K562 (cell line): ENCODE measurements around the gene THBS2. TPM values are rescaled to one million over a fixed set of nuclear protein-coding genes. Genes with fewer than 3 reads are reported as not detected.
"Not testable (repeated sequence)": the region's sequence is repeated elsewhere in the genome, so short reads cannot be mapped to it uniquely, and the experiment has no call there.

ENCODE experiments used
- ATAC-seq: fragments of 200-7000 bp; cut with Tn5 transposase; 3 replicates; pipeline ENCODE4 v1.9.1; 2020; ENCODE audit warnings: moderate library complexity
- BruUV-seq: library from RNA; stranded (reverse); fragments of 400-500 nt; replicated peaks from 2 replicates; lab custom pipeline; 2021; lab: Mats Ljungman, UMichigan
- CTCF ChIA-PET: fragments of 300-600 bp; formaldehyde crosslinking; extraction: SDS; loops from one replicate; lab custom pipeline; 2021; ENCODE audit warnings: low intra/inter-chr PET ratio; lab: Yijun Ruan, JAX
- POLR2A ChIA-PET: fragments of 300-600, 350-650 bp; sonication (Branson Sonifier 250); formaldehyde crosslinking; extraction: SDS; loops from one replicate; lab custom pipeline; 2021; ENCODE audit warnings: antibody characterized with exemption, inconsistent platforms; lab: Yijun Ruan, JAX
- DNase-seq, 4 experiments: peaks; one replicate each; pipeline versions ENCODE4 v3.0.0 to v3.0.0-alpha.2; 2011 to 2018; ENCODE audit warnings: low spot score in 3 of 4, mixed read lengths in 3 of 4; ENCODE audit errors: extremely low read depth in 1 of 4
- FAIRE-seq: peaks from 2 replicates; lab custom pipeline; 2011; peaks lifted over from hg19 to GRCh38; lab: Jason Lieb, UNC
- H2AFZ ChIP-seq: 2 replicates; pipeline ENCODE4 v1.6.0; 2011; ENCODE audit warnings: low read depth, low read length, control low read depth, inconsistent platforms
- H3K27ac ChIP-seq: fragments of 200-600 bp; 3 replicates; pipeline ENCODE4 v1.8.0; 2011; ENCODE audit warnings: low read depth, mild to moderate bottlenecking, control low read depth, inconsistent platforms, low read length, moderate library complexity, mixed read lengths; ENCODE audit errors: extremely low read depth
- H3K27me3 ChIP-seq, 2 experiments: fragments of 300-600 bp in 1 of 2; 2 replicates in 1 of 2; 3 replicates in 1 of 2; pipeline versions ENCODE4 v1.6.0 to v1.8.0; 2011; ENCODE audit warnings: inconsistent platforms in 2 of 2, low read length in 2 of 2, mild to moderate bottlenecking in 1 of 2, mixed read lengths in 1 of 2, moderate library complexity in 1 of 2; ENCODE audit not compliant: control insufficient read depth in 2 of 2, insufficient read depth in 2 of 2
- H3K36me3 ChIP-seq: fragments of 300-600 bp; 3 replicates; pipeline ENCODE4 v1.8.0; 2011; ENCODE audit warnings: mild to moderate bottlenecking, low read length, inconsistent platforms; ENCODE audit not compliant: control insufficient read depth, insufficient read depth
- H3K4me1 ChIP-seq, 2 experiments: fragments of 200-600 bp in 1 of 2; replicated peaks in 1 of 2; 2 replicates in 1 of 2; 3 replicates in 1 of 2; pipeline versions ENCODE4 v1.5.1 to v1.8.0; 2011; ENCODE audit warnings: inconsistent platforms in 2 of 2, low read length in 2 of 2, mild to moderate bottlenecking in 1 of 2, mixed read lengths in 1 of 2, moderate library complexity in 1 of 2; ENCODE audit not compliant: control insufficient read depth in 2 of 2, insufficient read depth in 2 of 2
- H3K4me2 ChIP-seq: 2 replicates; pipeline ENCODE4 v1.6.1; 2011; ENCODE audit warnings: low read length, control low read depth, inconsistent platforms, mixed read lengths; ENCODE audit not compliant: insufficient read depth
- H3K4me3 ChIP-seq: fragments of 200-600 bp; sonication (generic), shearing (Covaris generic); 2 replicates; pipeline ENCODE4 v1.5.1; 2016; ENCODE audit warnings: control low read depth, inconsistent platforms
- H3K79me2 ChIP-seq: fragments of 200-600 bp; 3 replicates; pipeline ENCODE4 v1.8.0; 2011; ENCODE audit warnings: low read length, inconsistent platforms; ENCODE audit not compliant: control insufficient read depth, insufficient read depth
- H3K9ac ChIP-seq, 2 experiments: 2 replicates each; pipeline versions ENCODE4 v1.6.0 to v1.6.1; 2011; ENCODE audit warnings: low read depth in 2 of 2, low read length in 2 of 2, control low read depth in 1 of 2, inconsistent platforms in 1 of 2, mild to moderate bottlenecking in 1 of 2, mixed read lengths in 1 of 2; ENCODE audit not compliant: insufficient read depth in 1 of 2
- H3K9me1 ChIP-seq: one replicate; pipeline ENCODE4 v1.6.0; 2011; ENCODE audit warnings: inconsistent platforms, mild to moderate bottlenecking, low read length, moderate library complexity; ENCODE audit not compliant: control insufficient read depth, insufficient read depth
- H3K9me3 ChIP-seq: replicated peaks from 2 replicates; pipeline ENCODE4 v1.5.1; 2011; ENCODE audit warnings: low read depth, low read length, inconsistent platforms; ENCODE audit not compliant: control insufficient read depth, insufficient read depth
- H4K20me1 ChIP-seq: replicated peaks from 2 replicates; pipeline ENCODE4 v1.6.1; 2011; ENCODE audit warnings: low read length, inconsistent platforms, mixed read lengths; ENCODE audit not compliant: control insufficient read depth, insufficient read depth
- CBX2 ChIP-seq: fragments of 200-600 bp; sonication (generic); IDR thresholded peaks from one replicate; pipeline ENCODE4 v1.6.1; 2012; ENCODE audit warnings: mild to moderate bottlenecking, low read length, inconsistent platforms; ENCODE audit not compliant: insufficient read depth, poor library complexity, severe bottlenecking
- CREBBP ChIP-seq: IDR thresholded peaks from one replicate; pipeline ENCODE4 v1.6.1; 2012; ENCODE audit warnings: low read depth, mild to moderate bottlenecking, control low read depth, inconsistent platforms, low read length
- HDAC6 ChIP-seq: IDR thresholded peaks from 2 replicates; pipeline ENCODE4 v1.6.1; 2012; ENCODE audit warnings: low read depth, mild to moderate bottlenecking, control low read depth, inconsistent platforms, low read length, moderate library complexity
- MAX ChIP-seq: sonication (generic); formaldehyde crosslinking; IDR thresholded peaks from 2 replicates; pipeline ENCODE4 v1.9.0; 2022; ENCODE audit warnings: mild to moderate bottlenecking, missing genetic modification reagents
- MCM3 ChIP-seq: fragments of 450-650 bp; IDR thresholded peaks from 2 replicates; pipeline ENCODE4 v1.6.1; 2016
- SMARCB1 ChIP-seq: IDR thresholded peaks from 2 replicates; pipeline ENCODE4 v1.6.1; 2011; ENCODE audit warnings: improper control_type of control experiment, low read depth; ENCODE audit not compliant: insufficient read length
- SREBF2 ChIP-seq: sonication (generic); formaldehyde crosslinking; IDR thresholded peaks from 2 replicates; pipeline ENCODE4 v1.4.0; 2020; ENCODE audit warnings: mild to moderate bottlenecking, missing genetic modification reagents
- SRSF7 ChIP-seq: fragments of 200-400 bp; formaldehyde crosslinking; optimal IDR thresholded peaks from 2 replicates; pipeline ENCODE3; 2017; ENCODE audit warnings: mild to moderate bottlenecking, low read depth, low read length
- ZNF41 ChIP-seq: fragments of 250-450 bp; sonication (Bioruptor Pico); conservative IDR thresholded peaks from 2 replicates; pipeline ENCODE4 v1.4.0; 2020; ENCODE audit warnings: mild to moderate bottlenecking
- WGBS: fragments of 100-300 bp; shearing (Covaris generic); methylation state at CpG from one replicate; pipeline ENCODE4 v1.1.6; 2016; ENCODE audit warnings: low coverage, mixed read lengths; ENCODE audit not compliant: insufficient coverage; ENCODE audit errors: missing lambda C conversion rate; 5-methylcytosine and 5-hydroxymethylcytosine counted together
- in situ Hi-C: fragments of 300-500 bp; cut with MboI; formaldehyde crosslinking; loops from 4 replicates; pipeline ENCODE4 v1.15.0; 2018; ENCODE audit warnings: inconsistent platforms, mixed read lengths
- intact Hi-C: fragments of 100-400 bp; cut with micrococcal nuclease; formaldehyde crosslinking; loops from 2 replicates; pipeline ENCODE4 v1.14.2; 2022
- polyA plus RNA-seq, 8 experiments: library from polyadenylated mRNA; depleted of rRNA in 4 of 8; stranded (reverse) in 5 of 8; unstranded in 3 of 8; fragments of >200 nt; fragmentation: Nextera tagmentation in 2 of 8; fragmentation: Illumina TruSeq in 1 of 8; extraction: Ambion mirVana in 2 of 8; extraction: Trizol in 1 of 8; gene quantifications; 2 replicates each; pipeline versions ENCODE4 v1.2.1 to v1.2.3, GENCODE V29; 2011 to 2014; ENCODE audit warnings: inconsistent platforms in 1 of 8, missing spikeins in 1 of 8
- total RNA-seq, 7 experiments: library from RNA; depleted of rRNA in 6 of 7; stranded (reverse); fragments of >200 nt in 6 of 7; fragmentation: Illumina TruSeq in 2 of 7; extraction: Trizol in 2 of 7; gene quantifications; 2 replicates each; pipeline versions ENCODE4 v1.2.1 to v1.2.3, GENCODE V29; 2011 to 2021; ENCODE audit warnings: low replicate concordance in 1 of 7

Gene THBS2
- total and polyA plus RNA-seq, 9 of the 15 experiments (the other 6 are each of a cell fraction or from before 2014, with no cell fraction given), result 0.03 to 0.11 (median 0.03) TPM; not detected in 6

- no peak for FAIRE-seq
- TF ChIP-seq MCM3, result no peak
- TF ChIP-seq MAX (CRISPR knock-in tag), result no peak
- no peak for TF ChIP-seq SMARCB1
- no peak for TF ChIP-seq CREBBP
- TF ChIP-seq HDAC6, result no peak
- no peak for TF ChIP-seq CBX2
- no peak for TF ChIP-seq SREBF2 (CRISPR knock-in tag)
- no peak for TF ChIP-seq ZNF41
- TF ChIP-seq SRSF7, result no peak
Measured at GRCh38 chr6:169183233-169183632, 70.4 kb downstream of the THBS2 start.

GRCh38 chr6:169179831-169180230 lies 73.8 kb downstream of the THBS2 start:
- 0% methylated on average over 1 of the region's 1 CpG for WGBS
- ATAC-seq, H4K20me1 ChIP-seq, H3K9me3 ChIP-seq, H3K9me1 ChIP-seq, H3K4me3 ChIP-seq, H2AFZ ChIP-seq, CTCF ChIA-PET, H3K4me2 ChIP-seq, H3K9ac ChIP-seq, H3K36me3 ChIP-seq, intact Hi-C loops, BruUV-seq, in situ Hi-C loops, DNase-seq, H3K4me1 ChIP-seq, FAIRE-seq, H3K27ac ChIP-seq, H3K79me2 ChIP-seq: not testable (repeated sequence)
- peaks cover 10 to 23% of the 10 kb centered on the region in 2 experiments; a peak in 4 of 5 replicates for H3K27me3 ChIP-seq
- POLR2A ChIA-PET, result interaction anchor here (1.5 kb wide), 1 partner anchor 8 kb away, joined by 5 read pairs; no protein-coding TSS in a partner anchor

More at GRCh38 chr6:169183233-169183632, 70.4 kb downstream of the THBS2 start:
- intact Hi-C loops (no loop called here), in situ Hi-C loops (no loop called here)
- no peaks in the 10 kb centered on the region for H3K4me1 ChIP-seq
- ChIA-PET CTCF (no interaction called here), POLR2A (interaction anchor here (0.6 kb wide), 1 partner anchor 579 kb away, joined by 3 read pairs; no protein-coding TSS in a partner anchor)
- no peaks in the 10 kb centered on the region for H3K9me3 ChIP-seq
- DNase-seq (no peak), ATAC-seq (no peak)
- no peak overlapping the region for H3K4me2 ChIP-seq
- H3K4me3 ChIP-seq, result no peak overlapping the region
- 0% methylated on average over 8 of the region's 8 CpGs for WGBS
- no peaks in the 10 kb centered on the region for H4K20me1 ChIP-seq
- H3K27ac ChIP-seq, result no peak overlapping the region
- no peaks in the 10 kb centered on the region for H3K79me2 ChIP-seq
- no peak overlapping the region for H3K9ac ChIP-seq
- H3K36me3 ChIP-seq, result no peaks in the 10 kb centered on the region
- H3K9me1 ChIP-seq, result no peaks in the 10 kb centered on the region
- BruUV-seq, result no TSS peak
- peaks cover 32 to 44% of the 10 kb centered on the region in 2 experiments for H3K27me3 ChIP-seq
- H2AFZ ChIP-seq, result no peak overlapping the region
